Measurements from ENCODE around the gene OR10A6.

Gene OR10A6

GRCh38 chr11:7949934-7950333 lies 18.9 kb upstream of the OR10A6 start:
- DNase-seq (ENCODE audit: low read depth): no peak
- H3K4me3 ChIP-seq (ENCODE audit: low read length): no peak overlapping the region
- no peak for TF ChIP-seq CTCF (conservative IDR thresholded peaks at IDR 0.05; ENCODE audit: low read length)

GRCh38 chr11:7944123-7944522 lies 13.1 kb upstream of the OR10A6 start:
- no peak for TF ChIP-seq CTCF (conservative IDR thresholded peaks at IDR 0.05; ENCODE audit: low read length)
- no peak overlapping the region for H3K4me3 ChIP-seq (ENCODE audit: low read length)
- no peak for DNase-seq (ENCODE audit: low read depth)

GRCh38 chr11:7941608-7942007 lies 10.5 kb upstream of the OR10A6 start, which contains the start of gene OR10A3:
TSS of gene OR10A3 (minus strand) at chr11:7941708. CDS start at chr11:7939520, 2,188 bp downstream.
- TF ChIP-seq CTCF (conservative IDR thresholded peaks at IDR 0.05; ENCODE audit: low read length): no peak
- H3K4me3 ChIP-seq (ENCODE audit: low read length): no peak within 1 kb of the TSS
- no peak for DNase-seq (ENCODE audit: low read depth)

GRCh38 chr11:7941146-7941545 lies 10.1 kb upstream of the OR10A6 start:
- no peak overlapping the region for H3K4me3 ChIP-seq (ENCODE audit: low read length)
- no peak for TF ChIP-seq CTCF (conservative IDR thresholded peaks at IDR 0.05; ENCODE audit: low read length)
- no peak for DNase-seq (ENCODE audit: low read depth)

GRCh38 chr11:7936615-7937014 lies 5.5 kb upstream of the OR10A6 start:
- TF ChIP-seq CTCF (conservative IDR thresholded peaks at IDR 0.05; ENCODE audit: low read length): no peak
- H3K4me3 ChIP-seq (ENCODE audit: low read length): no peak overlapping the region
- DNase-seq (ENCODE audit: low read depth): no peak

- TF ChIP-seq CTCF (conservative IDR thresholded peaks at IDR 0.05; ENCODE audit: low read length): no peak
- DNase-seq (ENCODE audit: low read depth): no peak
- no peak overlapping the region for H3K4me3 ChIP-seq (ENCODE audit: low read length)
Observed at GRCh38 chr11:7927635-7928034, 3.4 kb downstream of the OR10A6 start.

GRCh38 chr11:7924536-7924935 lies 6.5 kb downstream of the OR10A6 start:
- TF ChIP-seq CTCF (conservative IDR thresholded peaks at IDR 0.05; ENCODE audit: low read length): no peak
- no peak for DNase-seq (ENCODE audit: low read depth)
- H3K4me3 ChIP-seq (ENCODE audit: low read length): no peak overlapping the region

Data from AG10803 (cell line).